Testis (tissue), 3 donors: ENCODE measurements around the gene GABRR3. TPM values are rescaled to one million over a fixed set of nuclear protein-coding genes. Genes with fewer than 3 reads are reported as not detected.
A peak's percentile ranks its signal among the peaks of the same experiment; 100 is the strongest.

Experiments
- DNase-seq: peaks from one replicate; pipeline ENCODE4 v3.0.0-alpha.2; 2019
- H3K27ac ChIP-seq, 2 donors: fragments of 200-600 bp; sonication (generic); one replicate each; pipeline ENCODE4 v1.5.1; 2019
- H3K27me3 ChIP-seq: fragments of 200-600 bp; sonication (generic); one replicate; pipeline ENCODE4 v1.5.1; 2019
- H3K36me3 ChIP-seq: fragments of 200-600 bp; sonication (generic); one replicate; pipeline ENCODE4 v1.5.1; 2017; ENCODE audit warnings: low read depth; ENCODE audit errors: missing control alignments
- H3K4me1 ChIP-seq: fragments of 200-600 bp; sonication (generic); one replicate; pipeline ENCODE4 v1.5.1; 2019
- H3K4me3 ChIP-seq, 2 donors: fragments of 200-600 bp; sonication (generic); one replicate each; pipeline ENCODE4 v1.5.1; 2017 to 2019
- H3K9me3 ChIP-seq: fragments of 200-600 bp; sonication (generic); one replicate; pipeline ENCODE4 v1.5.1; 2017
- CTCF ChIP-seq, 3 experiments: fragments of 450-650 bp in 2 of 3; fragments of 200-600 bp in 1 of 3; sonication (generic) in 1 of 3; IDR thresholded peaks; one replicate each; pipeline ENCODE4 v1.5.1; 2016 to 2019; ENCODE audit warnings: antibody characterized with exemption in 3 of 3, mild to moderate bottlenecking in 2 of 3, moderate library complexity in 1 of 3
- POLR2A ChIP-seq: fragments of 450-650 bp; IDR thresholded peaks from one replicate; pipeline ENCODE4 v1.6.1; 2017; ENCODE audit warnings: antibody characterized with exemption, mild to moderate bottlenecking, moderate library complexity
- WGBS, 2 donors: methylation state at CpG; one replicate each; pipeline ENCODE4 v1.1.5; 2018; 5-methylcytosine and 5-hydroxymethylcytosine counted together
- intact Hi-C: fragments of 100-400 bp; cut with DNase I; formaldehyde crosslinking; loops from one replicate; pipeline ENCODE4 v1.15.1; 2023; ENCODE audit warnings: low total_unique reads
- polyA plus RNA-seq: library from polyadenylated mRNA; stranded (reverse); fragments of 350-450 nt; fragmentation: Illumina TruSeq; extraction: RNeasy Lipid Tissue Mini Kit (QIAGEN cat#74804); gene quantifications from one replicate; pipeline ENCODE4 v1.2.3, GENCODE V29; 2014; ENCODE audit warnings: low read depth, low replicate concordance; ENCODE audit not compliant: insufficient read depth
- total RNA-seq, 2 donors: library from RNA; depleted of rRNA; stranded (reverse); fragments of >200 nt; gene quantifications; one replicate each; pipeline ENCODE4 v1.2.3, GENCODE V29; 2016

GABRR3 gene
- total and polyA plus RNA-seq, 3 donors from 2014 or later = 0.19 to 0.55 (median 0.38) TPM

- DNase-seq = peak; percentile 96
- no peaks in the 10 kb centered on the region for H3K36me3 ChIP-seq
- 17 to 23% methylated on average over 13 of the region's 13 CpGs for WGBS, 2 donors
- intact Hi-C loops = no loop called here
- TF ChIP-seq CTCF (IDR thresholded peaks at IDR 0.05) (peak; percentile 95 to 100 (median 98)), POLR2A (no peak)
- H3K27ac ChIP-seq = no peak overlapping the region
- H3K27me3 ChIP-seq = no peaks in the 10 kb centered on the region
- no peaks in the 10 kb centered on the region for H3K9me3 ChIP-seq
- H3K4me3 ChIP-seq = no peak overlapping the region
- no peaks in the 10 kb centered on the region for H3K4me1 ChIP-seq
Measured at GRCh38 chr3:98022978-98023820, 11.9 kb downstream of the GABRR3 start.

- intact Hi-C loops = no loop called here
Measured at GRCh38 chr3:98021830-98022560, 13.1 kb downstream of the GABRR3 start.

DNA sequence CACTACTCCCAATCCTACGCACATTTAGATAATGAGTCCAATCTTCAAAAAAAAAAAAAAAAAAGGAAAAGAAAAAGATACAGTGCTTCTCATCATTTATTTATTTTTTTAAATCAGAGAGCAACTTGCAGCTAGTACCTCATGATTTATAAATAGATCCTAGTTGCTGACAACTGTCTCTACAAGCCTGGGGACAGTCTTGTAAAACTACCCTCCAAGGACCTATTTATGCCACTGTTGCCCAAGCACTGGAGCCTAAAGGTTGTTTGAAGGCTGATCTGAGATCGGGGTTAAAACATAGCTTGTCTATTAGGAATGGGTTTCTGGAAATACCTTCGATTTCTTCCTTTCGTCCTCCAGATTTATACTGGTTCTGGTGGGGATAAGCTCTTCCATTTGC, 14.7 kb downstream of the GABRR3 start:
- no peak for DNase-seq
- 81 to 91% methylated on average over 4 of the region's 4 CpGs for WGBS, 2 donors
- Histone ChIP-seq H3K27ac (no peak overlapping the region), H3K4me1 (no peaks in the 10 kb centered on the region), H3K27me3 (no peaks in the 10 kb centered on the region), H3K36me3 (no peaks in the 10 kb centered on the region), H3K4me3 (no peak overlapping the region), H3K9me3 (no peaks in the 10 kb centered on the region)
- intact Hi-C loops = no loop called here
- TF ChIP-seq CTCF (IDR thresholded peaks at IDR 0.05) = no peak
- TF ChIP-seq POLR2A = no peak

More at GRCh38 chr3:98021830-98022560, 13.1 kb downstream of the GABRR3 start:
- Histone ChIP-seq H3K36me3 (no peaks in the 10 kb centered on the region), H3K4me3 (no peak overlapping the region), H3K4me1 (no peaks in the 10 kb centered on the region), H3K9me3 (no peaks in the 10 kb centered on the region), H3K27me3 (no peaks in the 10 kb centered on the region), H3K27ac (no peak overlapping the region)
- WGBS, 2 donors = 56% methylated on average over 5 of the region's 5 CpGs
- TF ChIP-seq CTCF (IDR thresholded peaks at IDR 0.05) (no peak), POLR2A (no peak)
- no peak for DNase-seq

- Histone ChIP-seq H3K27me3 (no peaks in the 10 kb centered on the region), H3K27ac (no peak overlapping the region), H3K9me3 (no peaks in the 10 kb centered on the region), H3K4me3 (no peak overlapping the region), H3K4me1 (no peaks in the 10 kb centered on the region), H3K36me3 (no peaks in the 10 kb centered on the region)
- WGBS, 2 donors = 90 to 96% methylated on average over 4 of the region's 4 CpGs
- intact Hi-C loops = loop anchor here (5.0 kb wide), 1 partner anchor 221 kb away; no protein-coding TSS in a partner anchor
- no peak for DNase-seq
- TF ChIP-seq CTCF (IDR thresholded peaks at IDR 0.05) (no peak), POLR2A (no peak)
Measured at GRCh38 chr3:98018301-98018700, 16.8 kb downstream of the GABRR3 start.
